Stimulated activated CD4-positive, alpha-beta T cell treated with anti-CD3 and anti-CD28 coated beads, Interleukin-12 subunit alpha, Interleukin-12 subunit beta, amount 100 ng/mL, for 48 hours (primary cell): Measurements from ENCODE around the gene PDE8B.
"Not testable (repeated sequence)": the region's sequence is repeated elsewhere in the genome, so short reads cannot be mapped to it uniquely, and the experiment has no call there.

Experiments used
- DNase-seq, 3 donors: peaks; one replicate each; pipeline ENCODE4 v3.0.0-alpha.2; 2020; ENCODE audit warnings: low read depth in 2 of 3, low spot score in 1 of 3

The PDE8B gene

GRCh38 chr5:77427998-77428397 lies 217.5 kb downstream of the PDE8B start:
- no peak for DNase-seq

- no peak for DNase-seq
Observed at GRCh38 chr5:77428526-77428925, 218.0 kb downstream of the PDE8B start.

GRCh38 chr5:77430726-77431125 lies 220.2 kb downstream of the PDE8B start:
- DNase-seq: no peak

GRCh38 chr5:77431286-77431685 lies 220.8 kb downstream of the PDE8B start:
- no peak for DNase-seq

- DNase-seq: no peak
Observed at GRCh38 chr5:77431719-77432118, 221.2 kb downstream of the PDE8B start.

- no peak for DNase-seq
Observed at GRCh38 chr5:77437194-77437593, 226.7 kb downstream of the PDE8B start.

- no peak for DNase-seq
Observed at GRCh38 chr5:77438071-77438470, 227.6 kb downstream of the PDE8B start.

GRCh38 chr5:77443670-77444069 lies 233.2 kb downstream of the PDE8B start:
- no peak for DNase-seq

GRCh38 chr5:77444356-77444755 lies 233.9 kb downstream of the PDE8B start:
- no peak for DNase-seq

GRCh38 chr5:77448831-77449230 lies 238.4 kb downstream of the PDE8B start:
- no peak for DNase-seq

- no peak for DNase-seq
Observed at GRCh38 chr5:77449277-77449676, 238.8 kb downstream of the PDE8B start.

- no peak for DNase-seq
Observed at GRCh38 chr5:77449981-77450380, 239.5 kb downstream of the PDE8B start.

- no peak for DNase-seq
Observed at GRCh38 chr5:77452351-77452750, 241.9 kb downstream of the PDE8B start.

- no peak for DNase-seq
Observed at GRCh38 chr5:77454123-77454522, 243.6 kb downstream of the PDE8B start.

GRCh38 chr5:77461287-77461686 lies 250.8 kb downstream of the PDE8B start:
- DNase-seq: no peak

- no peak for DNase-seq
Observed at GRCh38 chr5:77463905-77464304, 253.4 kb downstream of the PDE8B start.

GRCh38 chr5:77468875-77469274 lies 258.4 kb downstream of the PDE8B start:
- not testable (repeated sequence) for DNase-seq

- DNase-seq: not testable (repeated sequence)
Observed at GRCh38 chr5:77475041-77475440, 264.6 kb downstream of the PDE8B start.
